Measurements from ENCODE around the gene MB.

The MB gene

GRCh38 chr22:35615156-35615555 is 2.0 kb downstream of the MB start:
- DNase-seq (ENCODE audit: low spot score): no peak

GRCh38 chr22:35614404-35614803 is 2.7 kb downstream of the MB start:
- DNase-seq (ENCODE audit: low spot score): no peak

GRCh38 chr22:35612903-35613302 is 4.2 kb downstream of the MB start:
- DNase-seq (ENCODE audit: low spot score): no peak

DNA sequence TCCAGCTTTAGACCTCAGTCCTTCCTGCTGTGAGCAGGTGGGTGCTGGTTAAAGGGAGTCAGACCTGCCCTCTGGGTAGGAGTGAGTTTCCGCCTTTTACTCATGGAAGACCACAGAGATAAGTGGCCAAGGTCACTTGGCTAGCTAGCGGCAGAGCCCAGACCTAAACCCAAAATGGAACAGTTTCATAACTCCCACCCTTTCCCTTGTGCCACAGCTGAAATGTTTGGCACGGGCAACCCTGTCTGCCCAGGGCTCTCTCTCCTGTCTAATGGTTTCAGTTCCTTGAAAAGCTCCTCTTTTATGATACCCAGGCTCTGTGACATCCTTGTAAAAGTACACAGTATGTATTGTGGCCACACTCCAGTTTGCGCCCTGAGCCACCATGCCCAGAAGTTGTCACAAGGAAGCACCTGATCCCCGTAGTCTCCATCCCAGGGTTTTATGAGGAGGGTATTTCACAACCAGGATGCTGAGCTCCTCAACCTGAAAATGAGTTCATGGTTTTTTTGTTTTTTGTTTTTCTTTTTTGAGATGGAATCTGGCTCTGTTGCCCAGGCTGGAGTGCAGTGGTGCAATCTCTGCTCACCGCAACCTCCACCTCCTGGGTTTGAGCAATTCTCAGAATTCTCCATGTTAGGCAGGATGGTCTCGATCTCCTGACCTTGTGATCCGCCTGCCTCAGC is 5.1 kb downstream of the MB start:
- DNase-seq (ENCODE audit: low spot score): no peak

- no peak for DNase-seq (ENCODE audit: low spot score)
These were observed 5.8 kb downstream of the MB start for GRCh38 chr22:35611200-35611890.

DNA sequence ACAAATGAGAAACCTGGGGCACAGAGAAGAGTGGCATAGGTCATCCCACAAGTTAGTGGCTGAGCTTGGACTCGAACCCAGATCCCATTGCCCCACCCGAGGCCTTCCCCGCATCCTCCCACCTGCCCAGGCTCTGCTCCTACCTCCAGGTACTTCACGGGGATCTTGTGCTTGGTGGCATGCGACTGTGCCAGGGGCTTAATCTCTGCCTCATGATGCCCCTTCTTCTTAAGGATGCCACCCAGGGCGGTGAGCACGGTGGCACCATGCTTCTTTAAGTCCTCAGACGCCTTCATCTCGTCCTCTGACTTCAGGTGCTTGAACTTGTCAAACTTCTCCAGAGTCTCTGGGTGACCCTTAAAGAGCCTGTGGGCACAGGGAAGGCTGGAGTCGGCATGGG is 6.4 kb downstream of the MB start:
- no peak for DNase-seq (ENCODE audit: low spot score)

GRCh38 chr22:35609761-35610160 is 7.4 kb downstream of the MB start:
- DNase-seq (ENCODE audit: low spot score): no peak

DNA sequence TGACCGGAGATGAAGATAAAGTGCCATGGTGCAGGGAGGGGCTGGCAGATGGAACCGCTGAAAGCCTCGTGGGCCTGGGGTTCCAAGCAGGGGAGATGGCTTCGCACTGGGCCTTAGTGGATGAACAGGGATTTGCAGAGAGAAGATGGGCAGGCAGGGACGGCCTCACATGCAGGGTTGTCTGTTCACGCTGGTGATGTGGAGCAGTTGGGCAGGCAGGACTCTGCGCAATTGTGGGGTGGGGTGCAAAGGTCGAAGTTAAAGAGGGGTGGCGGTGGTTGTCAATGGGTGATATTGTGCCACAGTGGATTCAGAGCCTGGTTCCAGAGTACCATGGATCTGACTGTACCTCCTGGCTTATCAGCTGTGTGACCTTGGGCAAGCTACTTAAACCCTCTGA is 7.9 kb downstream of the MB start:
- DNase-seq (ENCODE audit: low spot score): no peak

DNA sequence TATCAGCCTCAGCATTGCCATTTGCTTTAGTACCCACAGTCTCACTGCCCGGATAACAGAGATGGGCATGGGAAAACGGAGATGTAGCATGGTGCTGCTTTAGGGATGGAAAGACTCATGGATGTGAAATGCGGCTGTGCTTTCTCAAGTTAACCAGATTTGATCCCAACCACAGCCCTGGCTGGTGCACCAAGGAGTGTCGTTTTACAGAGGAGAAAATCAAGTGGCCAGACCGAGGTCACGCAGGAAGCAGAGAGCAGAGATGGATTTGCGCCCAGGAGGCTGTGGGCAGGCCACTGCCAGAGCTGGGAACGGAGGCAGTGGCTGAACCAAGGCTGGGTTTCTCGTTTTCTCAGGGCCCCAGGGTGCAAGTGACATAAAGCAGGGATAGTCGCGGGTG is 9.0 kb downstream of the MB start:
- DNase-seq (ENCODE audit: low spot score): no peak

DNA sequence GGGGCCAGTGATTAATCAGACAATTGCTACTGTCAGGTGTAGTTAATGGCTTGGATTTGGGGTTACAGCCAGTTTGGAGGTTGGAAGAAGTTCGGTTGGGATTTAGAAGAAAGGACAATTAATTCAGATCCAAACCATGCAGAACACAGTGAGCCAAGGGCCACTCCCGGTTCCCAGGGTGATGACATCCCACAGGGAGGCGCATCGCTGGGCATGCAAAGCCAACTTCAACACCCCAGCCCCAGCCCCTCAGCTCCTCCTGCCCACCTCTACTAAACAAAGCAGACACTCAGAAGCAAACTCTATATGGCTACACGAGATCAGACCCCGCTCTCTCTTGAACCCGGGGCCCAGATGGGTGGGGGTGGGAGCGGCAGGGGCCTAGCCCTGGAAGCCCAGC is 10.2 kb downstream of the MB start:
- DNase-seq (ENCODE audit: low spot score): no peak

GRCh38 chr22:35605851-35606481 is 11.2 kb downstream of the MB start:
- no peak for DNase-seq (ENCODE audit: low spot score)

DNA sequence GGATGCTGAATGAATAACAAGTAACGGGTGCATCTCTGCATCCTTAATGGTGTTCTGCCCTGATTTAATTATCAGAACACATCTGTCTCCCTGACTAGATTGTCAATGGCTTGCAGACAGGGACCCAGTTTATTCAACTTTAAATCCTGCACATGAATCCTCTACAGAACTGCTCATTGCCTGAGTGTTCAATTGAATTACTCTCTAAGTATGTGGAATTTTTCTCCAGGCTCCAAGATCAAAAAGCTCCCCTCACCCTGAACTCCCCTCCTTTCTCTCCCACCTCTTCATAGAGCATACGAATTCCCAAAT is 11.8 kb downstream of the MB start:
- DNase-seq (ENCODE audit: low spot score): no peak

DNA sequence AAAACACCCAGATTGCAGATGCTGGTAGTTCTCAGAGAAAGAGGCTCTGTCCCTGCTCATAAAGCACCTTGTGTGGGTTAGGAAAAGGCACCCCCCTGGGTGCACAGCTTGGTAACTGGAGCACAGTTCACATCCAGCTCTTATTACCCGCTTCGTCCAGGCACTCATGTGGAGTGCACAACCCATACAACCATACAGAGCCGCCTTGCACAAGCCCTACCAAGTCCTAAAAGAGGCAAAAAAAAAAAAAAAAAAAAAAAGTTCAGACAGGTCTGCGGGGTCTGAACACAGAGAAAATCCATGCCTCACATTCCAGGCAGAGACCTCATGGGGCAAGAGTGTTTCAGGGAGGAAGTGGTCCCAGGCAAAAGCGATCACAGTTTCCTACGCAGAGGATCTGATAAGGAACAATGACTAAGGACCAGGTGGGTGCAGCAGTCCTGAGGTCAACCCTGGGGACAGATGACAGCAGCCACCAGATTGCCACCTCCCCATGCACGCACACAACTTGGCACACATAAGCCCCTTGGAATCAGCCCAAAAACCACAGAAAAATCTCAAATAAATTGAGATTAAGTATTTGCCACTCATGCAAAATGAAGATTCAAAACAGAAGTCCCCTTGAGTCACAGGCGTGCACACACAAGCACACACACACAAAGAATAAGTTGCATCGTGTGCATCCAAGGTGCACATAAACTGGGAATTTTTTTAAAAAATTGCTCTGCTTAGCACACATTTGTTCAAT is 12.3 kb downstream of the MB start:
- DNase-seq (ENCODE audit: low spot score): no peak

GRCh38 chr22:35601743-35602615 is 15.2 kb downstream of the MB start:
- no peak for DNase-seq (ENCODE audit: low spot score)

GRCh38 chr22:35601013-35601580 is 16.0 kb downstream of the MB start:
- no peak for DNase-seq (ENCODE audit: low spot score)

DNA sequence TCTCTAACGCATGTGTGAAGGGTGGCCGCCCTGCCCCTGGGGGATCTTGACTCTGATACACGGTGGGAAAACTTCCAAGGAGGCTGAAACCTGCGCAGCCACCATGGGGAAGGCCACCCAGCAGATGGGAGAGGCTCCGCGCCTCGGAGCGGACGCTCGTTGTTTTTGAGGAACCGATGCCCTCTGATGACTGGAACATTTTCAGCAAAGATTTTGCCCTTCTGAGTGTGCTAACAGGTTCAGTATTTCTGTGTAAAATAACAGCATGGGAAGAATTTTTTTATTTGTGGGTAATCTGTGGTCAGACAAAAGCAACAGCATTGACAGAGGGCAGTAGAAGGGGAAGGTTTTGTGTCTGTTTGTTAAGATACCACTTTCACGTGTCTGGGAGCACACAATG is 16.7 kb downstream of the MB start:
- DNase-seq (ENCODE audit: low spot score): no peak

DNA sequence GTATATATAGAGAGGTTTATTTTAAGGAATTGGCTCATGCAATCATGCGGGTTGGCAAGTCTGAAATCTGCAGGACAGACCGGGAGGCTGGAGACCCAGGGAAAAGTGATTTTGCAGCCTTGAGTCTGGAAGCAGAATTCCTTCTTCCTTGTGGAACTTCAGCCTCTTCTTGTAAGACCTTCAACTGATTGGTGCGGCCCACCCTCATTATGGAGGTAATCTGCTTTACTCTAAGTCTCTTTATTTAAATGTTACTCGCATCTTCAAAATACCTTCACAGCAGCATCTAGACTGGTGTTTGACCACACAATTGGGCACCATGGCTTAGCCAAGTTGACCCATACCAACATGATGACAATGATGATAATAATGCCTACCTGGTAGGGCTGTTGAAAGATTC is 17.8 kb downstream of the MB start:
- DNase-seq (ENCODE audit: low spot score): no peak

DNA sequence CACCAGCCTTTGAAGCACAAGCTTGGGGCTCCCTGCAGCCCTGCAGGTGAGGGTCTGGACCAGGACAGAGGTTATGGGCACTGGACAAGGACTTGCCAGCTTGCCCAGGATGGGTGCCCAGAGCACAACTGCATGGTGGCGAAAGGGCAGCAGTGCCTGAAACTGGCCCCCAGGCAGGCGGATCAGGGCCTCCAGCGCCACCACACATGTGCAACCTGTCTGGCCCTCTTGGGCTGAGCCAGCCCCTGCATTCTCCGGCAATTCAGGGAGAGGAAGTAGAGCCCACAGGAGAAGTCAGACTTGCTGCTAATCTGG is 18.8 kb downstream of the MB start:
- no peak for DNase-seq (ENCODE audit: low spot score)

GRCh38 chr22:35597692-35598395 is 19.3 kb downstream of the MB start:
- DNase-seq (ENCODE audit: low spot score): no peak

- DNase-seq (ENCODE audit: low spot score): no peak
These were observed 20.3 kb downstream of the MB start for GRCh38 chr22:35596821-35597220.

DNA sequence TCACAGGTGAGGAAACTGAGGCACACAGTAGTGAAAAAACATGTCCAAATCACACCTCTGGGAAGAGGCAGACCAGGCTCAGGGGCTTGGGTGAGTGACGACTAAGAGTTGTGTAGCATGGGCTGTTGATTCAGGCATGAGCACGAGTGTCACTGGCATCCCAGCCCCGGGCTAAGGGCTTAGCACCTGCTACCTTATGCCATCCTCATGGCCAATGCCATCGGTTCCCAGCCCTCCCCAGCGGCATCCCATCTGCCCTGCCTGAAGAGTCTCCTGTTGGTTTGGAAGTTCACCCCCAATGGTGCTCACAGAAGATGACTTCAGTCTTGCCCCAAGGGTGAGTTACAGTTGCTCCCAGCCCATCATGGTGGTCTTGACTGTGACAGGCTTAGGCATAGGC is 22.4 kb downstream of the MB start:
- no peak for DNase-seq (ENCODE audit: low spot score)
